GM20000 (cell line): ENCODE data around the gene KLHL6.

Source experiments
- DNase-seq: peaks from one replicate; pipeline ENCODE4 v3.0.0; 2012; ENCODE audit warnings: low spot score
- CTCF ChIP-seq: IDR thresholded peaks from 2 replicates; pipeline ENCODE4 v1.5.1; 2012; ENCODE audit warnings: mild to moderate bottlenecking, control low read depth; ENCODE audit errors: extremely low read depth, missing control alignments

The KLHL6 gene

GRCh38 chr3:183551930-183552329, 3.6 kb downstream of the KLHL6 start:
- TF ChIP-seq CTCF = no peak
- DNase-seq = no peak

- no peak for DNase-seq
- TF ChIP-seq CTCF = no peak
These were observed 7.2 kb downstream of the KLHL6 start for GRCh38 chr3:183548262-183548769.

GRCh38 chr3:183546625-183547024, 8.9 kb downstream of the KLHL6 start:
- DNase-seq = no peak
- TF ChIP-seq CTCF = no peak

GRCh38 chr3:183545708-183546107, 9.8 kb downstream of the KLHL6 start:
- no peak for TF ChIP-seq CTCF
- DNase-seq = no peak

GRCh38 chr3:183542355-183542754, 13.2 kb downstream of the KLHL6 start:
- TF ChIP-seq CTCF = no peak
- DNase-seq = no peak

- TF ChIP-seq CTCF = no peak
- DNase-seq = peak; percentile 48
These were observed 13.8 kb downstream of the KLHL6 start for GRCh38 chr3:183541738-183542137.

GRCh38 chr3:183541235-183541655, 14.3 kb downstream of the KLHL6 start:
- DNase-seq = no peak
- TF ChIP-seq CTCF = no peak
